ENCODE data around the gene SH2B3.

GRCh38 chr12:111366583-111366982 lies 39.1 kb upstream of the SH2B3 start:
- TF ChIP-seq CTCF (IDR thresholded peaks at IDR 0.05) (no peak), POLR2A (IDR thresholded peaks at IDR 0.05) (no peak), POLR2AphosphoS5 (IDR thresholded peaks at IDR 0.05; ENCODE audit: insufficient read depth in 1 of 2, low read depth in 1 of 2) (no peak)

Data from vagina (tissue), 2 donors.